GM19452 (cell line): ENCODE data around the gene CMC2.

Source experiments
- ATAC-seq: cut with Tn5 transposase; IDR thresholded peaks from one replicate; pipeline ENCODE4 v1.9.1; 2021; ENCODE audit not compliant: unreplicated experiment

CMC2 gene

DNA sequence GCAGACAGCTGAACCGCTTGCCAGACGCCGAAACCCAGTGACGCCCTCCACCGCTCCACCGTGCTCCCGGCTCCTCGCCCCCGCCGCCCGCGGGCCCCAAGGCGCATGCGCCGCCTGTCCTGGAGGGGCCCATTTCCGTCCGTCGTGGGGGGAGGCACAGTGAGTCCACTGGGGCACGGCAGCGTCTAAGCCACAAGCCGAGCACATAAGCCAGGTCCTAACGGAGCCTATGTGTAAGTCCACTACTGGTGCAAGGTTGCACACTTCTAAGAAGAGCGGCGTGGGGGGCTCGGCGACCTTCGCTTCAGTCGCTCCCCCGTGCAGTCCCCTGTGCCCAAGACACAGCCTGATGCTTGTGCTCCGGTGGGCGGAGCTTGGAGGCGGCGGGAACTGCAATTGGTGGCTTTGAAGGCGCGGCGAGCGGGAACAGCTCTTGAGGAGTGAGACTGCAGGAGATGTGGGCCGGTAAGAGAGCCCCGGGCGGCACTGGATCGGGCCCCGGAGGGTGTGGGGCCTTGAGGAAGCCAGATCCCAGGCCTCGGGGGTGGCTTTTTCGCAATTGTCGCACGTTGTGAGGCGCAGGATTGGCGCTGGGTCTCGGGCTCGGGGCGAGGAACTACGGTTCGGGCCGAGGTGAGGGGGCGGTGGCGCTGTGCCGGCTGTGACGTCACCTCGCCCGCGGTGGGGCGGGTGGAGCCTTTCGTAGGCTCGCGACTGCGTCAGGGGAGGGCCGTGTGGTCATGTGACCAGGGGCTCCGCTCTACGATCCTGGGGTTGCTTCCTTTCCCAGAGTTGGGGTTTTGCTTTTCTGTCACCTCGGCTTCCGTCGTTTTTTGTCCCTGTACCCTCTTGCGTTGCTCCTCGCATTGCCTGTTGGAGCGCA is at the start of gene CMC2, which contains the start of gene CENPN:
Gene CMC2, minus strand, starts transcription at position 73 of the 883 bp plus-strand sequence. CDS start 9,491 bp downstream, outside the sequence.
Gene CENPN, plus strand, starts transcription at position 402 of the 883 bp plus-strand sequence. CDS start 4,726 bp downstream, outside the sequence.
- peak; percentile 80 for ATAC-seq

DNA sequence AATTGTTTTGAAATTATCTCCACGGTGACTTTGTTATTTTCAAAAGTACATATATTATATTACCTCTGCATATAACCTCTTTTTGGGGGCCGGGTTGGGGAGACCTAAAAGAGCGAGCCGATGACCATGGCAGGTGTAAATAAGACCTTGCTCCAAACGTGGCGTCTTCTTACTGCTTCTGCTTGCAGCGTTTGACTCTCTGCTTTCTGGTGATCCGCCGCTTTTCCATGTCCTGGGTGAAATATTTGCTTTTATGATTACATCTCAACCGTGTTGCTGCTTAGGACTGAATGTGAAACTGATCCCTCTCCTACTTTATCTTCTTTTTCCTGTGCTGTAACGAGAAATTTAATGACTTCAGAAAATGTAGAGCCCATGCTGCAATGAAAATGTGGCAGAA is 47.1 kb upstream of the CMC2 start:
- ATAC-seq: no peak

DNA sequence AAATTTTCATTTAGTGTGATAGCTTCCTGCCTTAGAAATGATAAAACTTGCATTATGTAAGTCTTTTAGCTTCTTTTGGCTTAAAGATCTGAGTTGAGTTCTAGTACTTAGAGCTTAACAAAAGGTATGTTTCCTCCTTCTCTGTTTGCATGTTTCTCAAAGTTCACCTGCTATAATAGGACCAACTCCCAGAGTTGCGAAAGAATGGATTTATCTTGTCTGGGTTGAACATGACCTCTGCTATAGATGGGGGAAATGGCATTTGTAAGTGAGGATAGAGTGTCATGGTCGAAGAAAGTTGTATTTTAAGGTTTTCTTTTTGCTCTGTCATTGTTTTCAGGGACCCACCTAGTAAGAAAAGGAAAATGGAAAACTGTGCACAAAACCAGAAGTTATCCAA is 36.1 kb upstream of the CMC2 start:
- no peak for ATAC-seq

DNA sequence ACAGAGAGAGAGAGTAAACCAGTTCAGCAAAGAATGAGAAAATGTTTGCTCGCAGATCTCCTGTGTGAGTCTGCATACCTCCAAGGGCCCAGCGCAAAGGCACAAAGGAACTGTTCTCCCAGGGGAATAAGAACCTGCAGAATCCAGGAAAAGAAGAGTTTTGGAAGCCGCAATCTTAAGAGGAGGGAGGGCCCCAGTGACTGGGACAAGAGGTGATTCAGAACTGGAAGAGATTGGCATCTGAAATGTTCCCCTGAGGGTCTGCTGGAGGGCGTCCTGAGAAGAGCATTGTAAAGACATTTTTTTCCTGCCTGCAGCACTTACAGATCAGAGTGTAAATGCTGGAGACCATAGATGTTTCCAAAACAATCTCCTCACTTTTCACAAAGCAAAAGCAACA is 35.0 kb upstream of the CMC2 start:
- no peak for ATAC-seq

DNA sequence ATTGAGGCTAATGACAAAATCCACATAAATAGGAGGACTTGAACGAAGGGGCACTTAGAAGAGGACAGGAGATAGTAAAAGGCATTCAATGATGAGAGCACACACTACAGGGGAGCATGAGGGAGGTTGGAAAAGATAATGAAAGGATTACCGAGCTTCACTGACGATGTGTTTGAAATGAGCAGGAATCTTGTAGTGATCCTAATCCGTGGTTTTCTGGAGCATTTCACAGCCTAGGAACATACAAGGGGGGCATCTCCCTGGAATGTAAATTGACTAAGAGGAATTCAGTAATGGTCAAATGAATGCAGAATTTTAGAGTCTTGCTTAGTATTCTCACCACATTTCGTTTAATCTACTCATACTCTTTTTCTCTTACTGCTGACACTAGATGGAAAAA is 34.2 kb upstream of the CMC2 start:
- no peak for ATAC-seq

DNA sequence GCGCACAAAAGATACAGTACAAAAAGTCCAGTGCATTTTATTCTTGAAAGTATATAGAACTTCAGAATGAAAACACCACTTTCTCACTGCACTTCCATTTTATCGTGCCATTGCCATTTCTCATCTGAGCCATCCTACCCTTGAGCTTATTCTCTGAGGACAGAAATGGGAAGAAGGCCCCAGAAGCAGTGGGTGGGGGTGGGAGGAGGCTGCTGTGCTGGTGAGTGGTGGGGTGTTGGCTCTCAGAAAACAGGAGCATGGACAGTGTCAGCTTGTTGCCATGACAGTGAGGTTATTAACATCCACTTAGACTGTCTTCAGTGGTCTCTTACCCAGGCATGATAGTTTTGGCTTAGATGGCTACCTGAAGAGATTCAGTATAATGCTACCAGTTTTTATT is 33.4 kb upstream of the CMC2 start:
- ATAC-seq: no peak

DNA sequence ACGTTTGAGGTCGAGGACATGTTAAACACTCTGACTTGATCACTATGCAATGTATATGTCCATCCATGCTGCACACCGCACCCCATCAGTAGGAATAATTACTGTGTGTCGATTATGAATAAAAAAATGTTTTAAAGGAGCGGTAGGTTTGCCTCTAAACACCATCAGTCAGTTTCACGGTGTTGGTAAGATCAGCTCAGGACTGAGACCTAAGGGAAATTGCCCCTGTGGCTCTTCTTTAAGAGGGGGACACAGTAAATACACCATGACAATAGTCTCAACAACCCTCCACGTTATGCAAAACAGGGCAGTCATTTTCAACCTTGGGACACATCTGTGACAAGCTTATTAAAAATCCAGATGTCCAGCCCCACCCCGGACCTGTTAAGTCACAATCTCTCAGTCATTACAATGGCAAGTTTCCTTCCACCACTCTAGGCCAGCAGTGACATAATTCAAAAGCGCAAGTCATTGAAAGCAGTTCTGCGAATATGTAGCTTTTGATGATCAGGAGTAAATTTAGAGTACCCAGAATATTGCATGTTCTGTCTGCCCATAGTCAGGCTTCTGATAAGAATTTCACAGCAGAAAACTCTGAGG is 30.2 kb upstream of the CMC2 start:
- ATAC-seq: no peak

DNA sequence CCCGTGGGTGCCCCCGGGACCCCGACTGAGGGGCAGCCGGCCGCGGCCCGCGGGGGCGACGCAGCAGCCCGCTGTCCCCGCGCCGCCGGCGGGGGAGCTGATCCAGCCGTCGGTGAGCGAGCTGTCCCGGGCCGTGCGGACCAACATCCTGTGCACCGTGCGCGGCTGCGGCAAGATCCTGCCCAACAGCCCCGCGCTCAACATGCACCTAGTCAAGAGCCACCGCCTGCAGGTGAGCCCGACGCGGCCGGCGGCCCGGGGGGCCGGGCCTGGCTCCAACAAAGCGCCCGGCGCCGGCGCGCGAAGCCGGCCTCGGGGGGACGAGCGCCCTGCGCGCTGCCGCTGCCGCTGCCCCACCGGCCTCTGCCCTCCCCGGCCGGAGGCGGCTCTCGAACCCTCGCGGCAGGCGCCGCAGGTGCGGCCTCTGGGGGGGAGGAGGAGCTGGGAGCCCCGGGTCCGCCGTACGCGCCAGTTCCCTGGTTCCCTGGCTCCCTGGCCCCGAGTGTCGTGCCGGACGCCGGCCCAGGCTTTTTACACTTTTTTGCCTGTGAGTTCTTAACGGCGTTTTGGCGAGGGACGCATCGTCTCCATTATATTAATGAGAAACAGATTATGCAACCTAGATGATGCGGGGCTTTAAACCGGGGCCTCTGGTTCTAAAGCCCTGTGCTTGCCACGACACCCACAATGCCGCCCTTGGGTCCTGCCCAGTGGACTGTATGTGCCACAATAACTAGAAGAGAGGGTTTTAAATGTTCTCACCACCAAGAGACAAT is 29.5 kb upstream of the CMC2 start:
- ATAC-seq: peak; percentile 52

DNA sequence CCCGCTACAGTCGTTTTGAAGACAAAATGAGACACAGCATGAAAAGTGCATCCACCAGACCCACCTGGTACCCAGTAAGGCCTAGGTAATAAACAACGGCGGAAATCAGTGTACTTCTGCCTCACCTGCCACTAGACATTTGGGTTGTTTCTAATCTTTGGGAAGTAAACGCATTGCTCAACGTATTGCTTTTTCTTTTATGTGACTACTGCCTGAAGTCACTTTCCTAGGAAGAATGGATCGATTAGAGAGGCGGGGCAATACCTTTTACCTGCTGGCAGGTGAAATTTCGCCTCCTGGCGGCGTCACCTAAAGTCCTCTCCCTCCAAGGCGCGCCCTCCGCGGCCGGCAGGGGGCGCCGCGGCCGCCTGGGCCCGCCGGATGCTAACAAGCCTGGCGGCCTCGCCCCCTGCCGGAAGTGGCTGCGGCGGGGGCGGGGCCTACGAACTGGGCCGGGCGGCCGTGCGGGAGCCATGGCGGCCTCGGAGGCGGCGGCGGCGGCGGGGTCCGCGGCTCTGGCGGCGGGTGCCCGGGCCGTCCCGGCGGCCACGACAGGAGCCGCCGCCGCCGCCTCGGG is 28.8 kb upstream of the CMC2 start, which contains the start of gene ATMIN:
Gene ATMIN, plus strand, starts transcription at position 445 of the 577 bp plus-strand sequence. Its CDS starts 29 bp downstream, at position 474.
- ATAC-seq: peak; percentile 95

DNA sequence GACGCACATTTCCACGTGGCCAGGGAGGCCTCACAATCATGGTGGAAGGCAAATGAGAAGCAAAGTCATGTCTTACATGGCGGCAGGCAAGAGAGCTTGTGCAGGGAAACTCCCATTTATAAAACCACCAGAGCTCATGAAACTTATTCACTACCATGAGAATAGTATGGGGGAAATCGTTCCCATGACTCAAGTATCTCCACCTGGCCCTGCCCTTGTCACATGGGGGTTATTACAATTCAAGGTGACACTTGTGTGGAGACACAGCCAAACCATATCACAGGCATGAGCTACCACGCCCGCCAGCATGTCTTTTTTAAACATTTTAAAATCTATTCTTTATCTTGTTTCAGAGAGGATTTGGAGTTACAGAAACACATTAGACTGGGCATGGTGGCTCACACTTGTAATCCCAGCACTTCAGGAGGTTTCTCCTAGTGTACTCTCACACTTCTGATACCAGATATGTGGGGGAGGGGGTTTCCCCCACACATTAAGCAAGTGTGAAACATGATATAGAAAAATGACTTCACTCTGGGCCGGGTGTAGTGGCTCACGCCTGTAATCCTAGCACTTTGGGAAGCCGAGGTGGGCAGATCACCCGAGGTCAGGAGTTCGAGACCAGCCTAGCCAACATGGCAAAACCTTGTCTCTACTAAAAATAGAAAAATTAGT is 23.4 kb upstream of the CMC2 start:
- no peak for ATAC-seq

DNA sequence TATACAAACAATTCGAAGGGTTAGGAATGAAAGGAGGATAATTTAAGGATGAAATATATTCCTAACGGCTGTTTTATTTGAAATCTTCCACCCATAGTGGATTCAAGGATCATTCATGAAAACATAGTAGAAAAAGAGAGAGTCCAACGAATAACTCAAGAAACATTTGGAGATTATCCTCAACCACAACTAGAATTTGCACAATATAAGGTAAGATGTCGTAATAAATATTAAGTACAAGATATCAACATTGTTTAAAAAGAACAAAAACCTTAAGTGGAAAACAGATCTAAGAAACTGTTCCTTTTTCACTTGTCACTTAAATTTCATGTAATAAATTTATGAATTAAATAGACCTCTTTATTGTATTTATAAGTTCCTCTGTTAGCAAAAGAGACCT is 19.7 kb upstream of the CMC2 start:
- no peak for ATAC-seq

DNA sequence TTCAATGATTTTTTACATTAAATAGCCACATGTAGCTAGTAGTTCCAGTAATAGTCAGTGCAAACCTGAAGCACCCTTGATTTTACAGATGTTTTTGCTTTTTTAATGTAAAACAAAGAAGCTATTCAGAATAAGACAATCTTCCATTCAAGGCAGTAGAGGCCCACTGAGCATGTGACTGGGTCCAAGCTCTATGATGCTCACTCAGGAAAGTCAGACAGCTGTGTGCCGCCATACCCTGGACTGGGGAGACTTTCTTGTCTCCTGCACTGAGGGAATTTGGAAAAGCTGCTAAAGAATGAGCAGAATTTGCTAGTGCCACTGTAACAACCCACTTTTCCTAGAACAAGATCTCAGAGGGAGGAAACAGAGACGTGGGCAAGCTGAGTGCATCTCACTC is 11.8 kb upstream of the CMC2 start:
- ATAC-seq: no peak

DNA sequence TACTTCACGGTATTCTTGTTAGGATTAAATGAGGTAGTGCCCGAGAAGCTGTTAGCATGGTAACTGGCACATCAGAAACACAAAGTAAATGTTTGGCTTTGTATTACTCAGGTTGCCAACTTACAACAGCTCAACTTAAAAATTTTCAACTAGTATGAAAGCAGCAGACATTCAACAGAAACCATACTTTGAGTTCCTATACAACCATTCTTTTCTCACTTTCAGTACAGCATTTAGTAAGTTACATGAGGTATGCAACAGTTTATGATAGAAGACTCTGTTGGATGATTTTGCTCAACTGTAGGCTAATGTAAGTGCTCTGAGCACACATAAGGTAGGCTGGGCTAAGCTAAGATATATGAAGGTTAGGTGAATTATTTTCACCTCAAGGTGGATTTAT is 8.0 kb upstream of the CMC2 start:
- no peak for ATAC-seq

DNA sequence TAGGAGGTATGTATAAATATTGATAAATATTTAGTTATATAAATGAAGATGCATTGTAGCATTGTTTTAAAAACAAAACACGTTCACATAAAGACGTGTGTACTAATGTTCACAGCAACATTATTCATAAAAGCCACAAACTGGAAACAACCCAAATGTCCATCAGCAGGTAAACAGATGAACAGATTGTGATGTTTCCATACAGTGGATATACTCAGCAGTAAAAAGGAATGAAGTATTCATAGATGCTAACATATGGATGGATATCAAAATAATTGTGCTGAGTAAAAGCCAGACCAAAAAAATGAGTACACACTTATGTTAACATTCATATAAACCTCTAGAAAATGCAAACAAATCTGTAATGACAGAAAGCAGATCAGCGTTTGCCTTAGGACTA is 6.3 kb upstream of the CMC2 start:
- ATAC-seq: no peak

DNA sequence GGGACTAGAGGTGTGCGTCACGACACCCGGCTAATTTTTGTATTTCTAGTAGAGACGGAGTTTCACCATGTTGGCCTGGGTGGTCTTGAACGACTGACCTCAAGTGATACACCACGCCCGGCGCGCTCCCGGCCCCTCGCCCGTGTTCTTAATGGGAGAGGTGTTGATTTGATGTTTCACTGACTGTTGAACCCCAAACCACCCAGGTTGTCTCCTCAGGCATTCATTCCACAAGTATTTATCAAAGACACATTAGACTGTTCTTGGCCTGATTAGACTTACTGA is 1.8 kb upstream of the CMC2 start:
- ATAC-seq: no peak

DNA sequence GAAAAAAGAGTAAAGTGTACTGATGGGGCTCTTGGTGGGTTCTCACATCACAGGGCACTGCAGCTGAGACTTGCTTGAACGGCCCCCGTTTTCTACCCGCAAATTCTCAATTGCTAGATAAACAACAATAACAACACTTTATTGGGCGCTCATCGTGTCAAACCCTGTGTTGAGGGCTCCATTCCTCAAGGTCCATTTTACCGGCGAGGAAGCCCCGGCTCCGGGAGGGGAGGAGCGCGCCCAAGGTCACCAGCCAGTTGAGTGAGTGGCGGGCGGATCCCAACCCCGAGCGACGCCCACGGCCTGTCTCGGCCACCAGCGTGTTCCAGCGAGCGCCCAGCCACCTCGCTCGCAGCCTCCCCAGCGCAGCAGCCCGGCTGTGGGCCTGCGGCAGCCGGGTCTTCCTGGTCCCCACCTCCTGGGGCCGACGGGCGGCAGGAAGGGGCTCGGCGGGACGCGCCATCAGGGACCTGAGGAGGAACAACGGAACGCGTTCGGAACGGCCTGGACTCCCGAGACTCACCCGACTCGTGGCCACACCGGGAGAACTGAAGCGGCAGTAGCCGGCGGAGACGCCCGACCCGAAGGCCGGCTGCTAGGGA is 373 bp downstream of the CMC2 start:
- peak; percentile 26 for ATAC-seq

DNA sequence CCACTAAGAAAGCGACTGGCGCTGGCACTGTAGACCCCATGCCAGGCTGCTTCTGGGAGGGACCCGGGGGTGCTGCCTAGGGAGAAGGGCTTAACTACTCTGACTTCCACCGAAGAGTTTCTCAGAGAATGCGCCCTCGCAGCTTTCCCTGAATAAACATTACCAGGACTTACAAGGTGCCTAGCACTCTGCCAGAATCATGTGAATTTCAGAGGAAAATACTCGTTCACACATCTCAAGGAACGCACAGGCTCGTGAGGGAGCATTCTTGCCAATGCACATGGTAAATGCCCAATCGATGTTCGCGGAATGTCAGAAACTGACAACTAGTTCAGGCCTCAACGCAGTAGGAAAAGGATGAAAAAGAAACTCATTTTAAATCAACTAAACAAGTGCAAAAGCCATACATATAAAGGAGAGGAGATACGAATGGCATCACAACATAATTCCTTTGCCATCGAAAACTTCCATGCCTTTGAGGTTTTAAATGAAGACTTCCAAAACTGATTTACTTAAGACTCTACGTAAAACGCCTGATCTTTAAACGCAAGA is 999 bp downstream of the CMC2 start:
- no peak for ATAC-seq

DNA sequence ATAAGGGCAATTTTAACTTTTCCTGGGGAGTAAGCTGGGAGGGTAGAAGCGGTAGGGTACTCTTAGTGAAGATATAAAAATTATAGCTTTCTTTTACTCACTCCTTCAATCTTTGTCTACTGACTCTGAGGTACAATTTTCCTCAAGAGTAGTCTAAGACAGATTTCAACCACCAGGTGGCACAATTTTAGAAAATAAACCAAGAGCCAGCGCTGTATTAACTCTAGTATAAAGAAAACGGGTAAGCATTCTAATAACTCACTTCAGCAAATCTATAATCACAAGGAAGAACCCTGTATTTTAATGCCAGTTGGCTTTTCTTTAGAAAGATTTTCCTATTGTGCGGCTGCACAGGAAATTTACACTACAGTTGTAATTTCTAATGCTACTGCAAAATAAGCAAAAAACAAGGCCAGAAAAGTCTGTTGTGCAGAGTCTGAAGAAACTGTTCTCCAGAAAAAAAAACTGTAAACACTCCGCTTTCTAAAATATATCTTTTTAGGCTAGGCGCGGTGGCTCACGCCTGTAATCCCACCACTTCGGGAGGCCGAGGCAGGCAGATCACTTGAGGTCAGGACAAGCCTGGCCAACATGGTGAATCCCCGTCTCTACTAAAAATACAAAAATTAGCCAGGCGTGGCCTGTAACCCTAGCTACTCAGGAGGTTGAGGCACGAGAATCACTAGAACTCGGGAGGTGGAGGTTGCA is 1.9 kb downstream of the CMC2 start:
- ATAC-seq: no peak

DNA sequence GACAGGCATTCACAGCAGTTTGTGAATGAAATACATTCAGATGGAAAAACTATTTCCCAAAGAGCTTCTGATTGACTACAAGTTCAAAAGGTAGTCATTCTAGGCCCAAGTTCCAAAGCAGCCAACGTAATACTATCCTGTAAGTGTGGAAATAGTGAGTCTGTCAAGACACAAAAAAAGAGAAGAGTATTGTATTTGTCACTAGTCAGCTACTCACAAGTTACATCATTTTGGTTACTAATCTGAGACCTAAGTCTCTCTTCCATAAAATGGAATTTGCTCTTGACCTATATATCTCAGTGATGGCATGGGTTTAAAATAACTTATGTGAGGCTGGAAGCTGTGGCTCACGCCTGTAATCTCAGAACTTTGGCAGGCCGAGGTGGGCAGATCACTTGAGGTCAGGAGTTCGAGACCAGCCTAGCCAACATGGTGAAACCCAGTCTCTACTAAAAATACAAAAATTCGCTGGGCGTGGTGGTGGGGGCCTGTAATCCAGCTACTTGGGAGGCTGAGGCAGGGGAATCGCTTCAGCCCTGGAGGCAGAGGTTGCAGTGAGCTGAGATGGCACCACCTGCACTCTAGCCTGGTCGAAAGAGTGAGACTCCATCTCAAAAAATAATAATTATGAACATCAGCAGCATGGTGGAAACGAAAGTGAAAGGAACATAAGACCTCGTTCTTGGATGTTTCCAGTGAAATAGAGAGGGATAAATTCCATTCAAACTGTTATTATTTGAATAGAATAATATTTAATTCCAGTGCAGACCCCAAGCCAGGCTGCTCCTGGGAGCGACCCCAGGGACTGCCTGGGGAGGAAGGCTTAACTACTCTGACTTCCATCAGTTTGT is 2.9 kb downstream of the CMC2 start:
- ATAC-seq: no peak
